ENCODE data around the gene FYCO1. TPM values are rescaled to one million over a fixed set of nuclear protein-coding genes. Genes with fewer than 3 reads are reported as not detected.

Gene FYCO1
- total RNA-seq, 1 donor from 2014 or later = 56.2 TPM

DNA sequence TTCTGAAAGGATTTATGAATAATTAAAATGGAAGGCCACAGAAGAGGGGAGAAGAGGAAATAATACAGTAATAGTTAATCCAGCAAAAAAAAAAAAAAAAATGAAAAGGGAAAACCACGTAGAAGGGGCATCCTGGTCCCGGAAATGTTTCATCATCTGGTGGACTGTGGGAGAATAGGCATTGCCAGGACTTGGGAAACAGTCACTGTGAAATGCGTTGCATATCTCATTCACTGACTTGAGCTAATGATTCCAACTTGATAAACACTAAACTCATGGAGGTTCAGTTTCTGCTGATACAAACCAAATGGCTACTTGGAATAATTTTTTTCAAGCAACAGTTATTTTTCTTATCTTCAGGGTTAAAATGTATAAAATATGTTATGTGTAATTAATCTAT, 28.5 kb upstream of the FYCO1 start:
- no peaks in the 10 kb centered on the region for H3K4me1 ChIP-seq
- no peak for DNase-seq (ENCODE audit: low spot score in 2 of 2)
- peaks cover 0 to 4% of the 10 kb centered on the region in 2 donors for H3K9me3 ChIP-seq

DNA sequence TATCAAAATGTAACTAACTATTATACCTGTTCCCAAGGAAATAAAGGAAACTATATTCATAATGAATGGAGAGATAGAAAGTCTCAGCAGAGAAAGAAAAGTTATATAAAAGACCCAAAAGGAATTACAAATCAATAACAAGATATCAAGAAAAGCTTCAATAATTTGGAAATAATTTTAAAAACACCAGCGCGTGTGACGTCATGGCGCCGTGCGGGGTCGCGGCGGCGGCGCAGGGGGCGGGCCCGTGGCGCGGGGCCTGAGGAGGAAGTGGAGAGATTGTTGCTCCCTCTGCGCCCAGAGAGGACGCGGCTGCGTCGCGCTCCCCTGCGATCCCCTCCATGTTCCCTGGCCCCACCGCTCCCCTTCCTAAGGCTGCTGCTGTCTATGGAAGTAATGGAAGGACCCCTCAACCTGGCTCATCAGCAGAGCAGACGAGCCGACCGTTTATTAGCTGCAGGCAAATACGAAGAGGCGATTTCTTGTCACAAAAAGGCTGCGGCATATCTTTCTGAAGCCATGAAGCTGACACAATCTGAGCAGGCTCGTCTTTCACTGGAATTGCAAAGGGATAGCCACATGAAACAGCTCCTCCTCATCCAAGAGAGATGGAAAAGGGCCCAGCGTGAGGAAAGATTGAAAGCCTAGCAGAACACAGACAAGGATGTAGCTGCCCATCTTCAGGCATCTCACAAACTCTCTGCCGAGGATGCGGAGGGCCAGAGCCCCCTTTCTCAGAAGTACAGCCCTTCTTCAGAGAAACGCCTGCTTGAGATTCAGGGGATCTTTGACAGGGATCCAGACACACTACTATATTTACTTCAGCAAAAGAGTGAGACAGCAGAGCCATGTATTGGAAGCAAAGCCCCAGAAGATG, 27.5 kb upstream of the FYCO1 start:
- Histone ChIP-seq H3K36me3 (no peaks in the 10 kb centered on the region), H3K27ac (no peak overlapping the region), H3K4me3 (no peak overlapping the region), H3K27me3 (no peaks in the 10 kb centered on the region), H3K9me3 (peaks cover 0 to 4% of the 10 kb centered on the region in 2 donors), H3K4me1 (no peaks in the 10 kb centered on the region)
- TF ChIP-seq CTCF (IDR thresholded peaks at IDR 0.05) = no peak
- DNase-seq (ENCODE audit: low spot score in 2 of 2) = no peak
- intact Hi-C loops (cut with DNase I) = no loop called here

More for the DNA sequence above, 28.5 kb upstream of the FYCO1 start:
- no peak for TF ChIP-seq CTCF (IDR thresholded peaks at IDR 0.05)
- intact Hi-C loops (cut with DNase I) = no loop called here
- no peaks in the 10 kb centered on the region for H3K27me3 ChIP-seq
- H3K27ac ChIP-seq = no peak overlapping the region
- no peak overlapping the region for H3K4me3 ChIP-seq
- no peaks in the 10 kb centered on the region for H3K36me3 ChIP-seq

DNA sequence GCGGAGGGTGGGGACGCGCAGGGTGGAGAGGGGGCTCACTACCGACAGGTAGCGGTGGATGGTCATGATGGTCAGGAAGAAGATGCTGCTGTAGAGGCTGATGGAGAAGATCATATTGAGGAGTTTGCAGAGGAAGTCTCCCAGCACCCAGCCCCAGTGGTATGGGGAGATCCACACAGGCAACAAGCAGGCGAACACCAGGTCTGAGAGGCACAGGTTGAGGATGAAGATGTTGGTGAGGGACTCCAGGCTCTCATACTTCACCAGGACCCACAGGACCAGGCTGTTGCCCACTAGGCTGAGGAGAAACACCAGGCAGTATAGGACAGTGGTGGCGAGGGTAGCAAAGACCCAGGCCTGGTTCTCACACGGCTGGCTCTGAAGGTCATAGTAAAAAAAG, 25.9 kb upstream of the FYCO1 start:
- H3K36me3 ChIP-seq = no peaks in the 10 kb centered on the region
- no peak for DNase-seq (ENCODE audit: low spot score in 2 of 2)
- no peak overlapping the region for H3K4me3 ChIP-seq
- H3K27me3 ChIP-seq = no peaks in the 10 kb centered on the region
- no peak for TF ChIP-seq CTCF (IDR thresholded peaks at IDR 0.05)
- intact Hi-C loops (cut with DNase I) = no loop called here
- H3K27ac ChIP-seq = no peak overlapping the region
- H3K9me3 ChIP-seq = no peaks in the 10 kb centered on the region
- no peaks in the 10 kb centered on the region for H3K4me1 ChIP-seq

- Histone ChIP-seq H3K9me3 (no peaks in the 10 kb centered on the region), H3K36me3 (no peaks in the 10 kb centered on the region), H3K27me3 (no peaks in the 10 kb centered on the region), H3K27ac (no peak overlapping the region), H3K4me3 (no peak overlapping the region), H3K4me1 (no peaks in the 10 kb centered on the region)
- no peak for TF ChIP-seq CTCF (IDR thresholded peaks at IDR 0.05)
- intact Hi-C loops (cut with DNase I) = no loop called here
- DNase-seq (ENCODE audit: low spot score in 2 of 2) = no peak
These were observed 25.3 kb upstream of the FYCO1 start for GRCh38 chr3:46020766-46021510.

GRCh38 chr3:46019707-46020106, 24.1 kb upstream of the FYCO1 start:
- TF ChIP-seq CTCF (IDR thresholded peaks at IDR 0.05) = no peak
- Histone ChIP-seq H3K9me3 (no peaks in the 10 kb centered on the region), H3K27me3 (no peaks in the 10 kb centered on the region), H3K27ac (no peak overlapping the region), H3K4me3 (no peak overlapping the region), H3K36me3 (no peaks in the 10 kb centered on the region), H3K4me1 (no peaks in the 10 kb centered on the region)
- no peak for DNase-seq (ENCODE audit: low spot score in 2 of 2)
- intact Hi-C loops (cut with DNase I) = no loop called here
